ENCODE data around the gene PDILT.

The PDILT gene

GRCh38 chr16:20377181-20377580 lies 27.4 kb downstream of the PDILT start:
- in situ Hi-C loops (cut with MboI; ENCODE audit: low sequenced_read_pairs): loop anchor here (25.0 kb wide), 1 partner anchor 790 kb away; no protein-coding TSS in a partner anchor

DNA sequence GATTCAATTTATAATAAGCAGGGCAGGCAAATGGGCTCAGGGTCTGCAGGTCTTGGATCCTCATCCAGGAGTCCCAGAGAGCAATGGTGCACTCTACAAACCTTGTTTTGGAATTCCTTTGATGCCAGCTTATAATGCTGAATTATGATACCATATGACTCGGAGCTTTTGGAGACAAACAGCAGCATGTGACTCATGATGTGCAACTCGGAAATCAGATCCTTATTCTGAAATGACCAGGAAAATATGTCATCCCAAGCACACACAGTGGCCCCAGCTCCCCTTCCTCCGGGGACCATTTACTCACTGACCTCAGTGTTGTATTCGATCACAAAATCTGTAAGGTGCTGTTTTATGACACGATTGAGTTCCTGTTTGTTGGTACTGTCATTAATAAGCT lies 31.8 kb downstream of the PDILT start:
- in situ Hi-C loops (cut with MboI; ENCODE audit: low sequenced_read_pairs): no loop called here

GRCh38 chr16:20369452-20370054 lies 35.0 kb downstream of the PDILT start:
- in situ Hi-C loops (cut with MboI; ENCODE audit: low sequenced_read_pairs): no loop called here

GRCh38 chr16:20364051-20364450 lies 40.5 kb downstream of the PDILT start:
- in situ Hi-C loops (cut with MboI; ENCODE audit: low sequenced_read_pairs): no loop called here

GRCh38 chr16:20363191-20363590 lies 41.3 kb downstream of the PDILT start:
- in situ Hi-C loops (cut with MboI; ENCODE audit: low sequenced_read_pairs): no loop called here

- in situ Hi-C loops (cut with MboI; ENCODE audit: low sequenced_read_pairs): no loop called here
Observed at GRCh38 chr16:20359997-20360396, 44.5 kb downstream of the PDILT start.

- in situ Hi-C loops (cut with MboI; ENCODE audit: low sequenced_read_pairs): no loop called here
Observed at GRCh38 chr16:20355114-20355782, 49.3 kb downstream of the PDILT start.

DNA sequence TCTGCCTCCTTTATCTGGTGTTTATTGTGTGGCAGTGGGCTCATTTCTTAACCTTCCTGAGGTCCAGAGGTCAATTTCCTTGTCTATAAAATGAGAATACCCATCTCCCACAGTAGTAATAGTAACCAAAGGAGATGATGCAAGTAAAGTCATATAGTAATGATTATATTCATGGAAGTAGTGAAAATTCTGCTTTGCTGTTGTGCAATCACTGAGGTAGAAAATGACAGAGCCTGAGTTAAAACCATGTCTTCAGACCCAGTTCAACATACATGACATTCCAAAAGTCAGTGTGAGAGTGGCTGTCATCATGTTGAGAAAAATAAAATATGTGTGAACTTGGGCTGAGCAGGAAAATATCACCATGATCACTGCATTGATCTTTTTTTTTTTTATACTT lies 51.2 kb downstream of the PDILT start:
- in situ Hi-C loops (cut with MboI; ENCODE audit: low sequenced_read_pairs): no loop called here

- in situ Hi-C loops (cut with MboI; ENCODE audit: low sequenced_read_pairs): no loop called here
Observed at GRCh38 chr16:20352615-20353014, 51.9 kb downstream of the PDILT start, which contains the start of gene UMOD. UMOD (minus strand) TSS chr16:20352715; CDS start chr16:20350737, 1,978 bp downstream.

- in situ Hi-C loops (cut with MboI; ENCODE audit: low sequenced_read_pairs): no loop called here
Observed at GRCh38 chr16:20349615-20350014, 54.9 kb downstream of the PDILT start.

- in situ Hi-C loops (cut with MboI; ENCODE audit: low sequenced_read_pairs): no loop called here
Observed at GRCh38 chr16:20348365-20349185, 56.0 kb downstream of the PDILT start.

GRCh38 chr16:20347666-20348364 lies 56.7 kb downstream of the PDILT start:
- in situ Hi-C loops (cut with MboI; ENCODE audit: low sequenced_read_pairs): no loop called here

GRCh38 chr16:20344611-20345010 lies 59.9 kb downstream of the PDILT start:
- in situ Hi-C loops (cut with MboI; ENCODE audit: low sequenced_read_pairs): no loop called here

DNA sequence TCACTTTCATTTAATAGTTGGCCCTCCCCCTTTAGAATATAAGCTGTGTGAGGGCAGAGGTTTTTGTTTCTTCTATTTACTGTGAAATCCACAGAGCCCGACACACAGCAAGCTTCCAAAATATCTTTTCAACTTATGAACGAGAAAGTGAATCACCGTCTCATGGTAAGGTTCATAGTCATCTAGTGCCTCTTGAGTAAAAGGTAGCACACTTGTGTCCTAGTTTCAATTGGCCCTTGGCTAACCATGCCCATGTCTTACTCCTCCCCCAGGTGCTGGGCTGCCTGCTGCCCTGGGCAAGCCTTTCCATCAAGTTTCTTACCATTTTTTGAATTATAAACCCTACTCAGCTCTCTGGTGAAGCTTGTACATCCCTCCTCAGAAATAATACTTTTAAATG lies 64.8 kb downstream of the PDILT start:
- in situ Hi-C loops (cut with MboI; ENCODE audit: low sequenced_read_pairs): no loop called here

GRCh38 chr16:20336955-20337354 lies 67.6 kb downstream of the PDILT start:
- in situ Hi-C loops (cut with MboI; ENCODE audit: low sequenced_read_pairs): no loop called here

- in situ Hi-C loops (cut with MboI; ENCODE audit: low sequenced_read_pairs): no loop called here
Observed at GRCh38 chr16:20334396-20334795, 70.1 kb downstream of the PDILT start.

- in situ Hi-C loops (cut with MboI; ENCODE audit: low sequenced_read_pairs): no loop called here
Observed at GRCh38 chr16:20333120-20333519, 71.4 kb downstream of the PDILT start.

- in situ Hi-C loops (cut with MboI; ENCODE audit: low sequenced_read_pairs): no loop called here
Observed at GRCh38 chr16:20332411-20332810, 72.1 kb downstream of the PDILT start.

DNA sequence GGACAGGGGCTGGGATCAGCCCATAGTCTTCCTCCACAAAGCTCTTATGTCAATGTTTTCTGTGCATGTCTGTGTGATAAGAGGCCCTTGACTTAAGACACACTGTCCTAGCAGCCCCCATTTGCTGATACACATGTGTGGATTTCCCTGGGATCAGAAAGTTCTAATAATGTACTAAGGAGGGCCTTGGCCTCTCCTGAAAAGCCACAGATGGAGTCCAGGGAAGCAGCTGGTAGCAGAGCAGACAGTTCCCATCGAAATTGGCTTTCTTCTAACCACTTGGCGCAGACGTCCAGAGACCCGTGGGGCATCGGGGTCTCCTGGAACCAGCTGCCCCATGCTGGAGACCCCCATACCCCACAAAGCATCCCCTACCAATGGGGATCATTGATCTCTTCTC lies 72.9 kb downstream of the PDILT start:
- in situ Hi-C loops (cut with MboI; ENCODE audit: low sequenced_read_pairs): no loop called here

DNA sequence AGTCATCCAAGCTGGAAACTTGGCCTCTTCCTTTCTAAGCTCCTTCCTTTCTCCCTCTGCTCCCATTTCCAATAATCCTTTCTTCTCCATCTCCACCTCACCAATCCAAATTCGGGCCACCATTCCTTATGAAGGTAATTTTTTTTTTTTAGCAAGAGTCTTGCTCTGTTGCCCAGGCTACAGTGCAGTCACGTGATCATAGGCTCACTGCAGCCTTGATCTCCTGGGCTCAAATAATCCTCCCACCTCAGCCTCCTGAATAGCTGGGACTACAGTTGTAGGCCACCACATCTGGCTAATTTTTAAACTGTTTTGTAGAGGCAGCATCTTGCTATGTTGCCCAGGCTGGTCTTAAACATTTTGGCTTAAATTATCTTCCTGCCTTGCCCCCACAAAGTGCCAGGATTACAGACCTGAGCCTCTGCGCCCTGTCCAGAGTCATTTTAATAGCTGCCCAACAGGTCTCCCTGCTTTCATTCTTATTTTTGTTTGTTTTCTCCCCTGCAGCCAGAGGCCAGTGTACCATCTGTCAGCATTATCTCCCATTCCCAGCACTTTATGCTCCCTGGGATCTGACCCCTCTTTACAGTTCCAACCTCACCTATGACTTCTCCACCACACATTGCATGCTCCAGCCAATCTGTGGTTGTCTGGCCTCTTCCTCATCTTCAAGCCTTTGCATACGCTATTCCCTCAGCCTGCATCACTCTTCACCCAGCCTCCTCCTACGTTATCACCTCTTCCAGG lies 75.0 kb downstream of the PDILT start:
- in situ Hi-C loops (cut with MboI; ENCODE audit: low sequenced_read_pairs): no loop called here

Data from HL-60/S4 (cell line).